Natural killer cell (primary cell): Measurements from ENCODE around the gene CDC42SE2. TPM values are rescaled to one million over a fixed set of nuclear protein-coding genes. Genes with fewer than 3 reads are reported as not detected.
"Not testable (repeated sequence)": the region's sequence is repeated elsewhere in the genome, so short reads cannot be mapped to it uniquely, and the experiment has no call there.

Source experiments
- ATAC-seq, 3 donors: fragments of 150-1000 bp in 2 of 3; fragments of 200-7000 bp in 1 of 3; cut with Tn5 transposase; 1 replicate in 1 of 3; 2 replicates in 2 of 3; pipeline ENCODE4 v1.10.0; 2021; ENCODE audit warnings: mild to moderate bottlenecking in 2 of 3, moderate library complexity in 2 of 3
- DNase-seq, 2 donors: peaks; one replicate each; pipeline versions ENCODE4 v3.0.0 to v3.0.0-alpha.2; 2013 to 2021; ENCODE audit warnings: mixed read lengths in 1 of 2
- H3K27ac ChIP-seq: one replicate; pipeline ENCODE4 v1.5.1; 2013; ENCODE audit warnings: mild to moderate bottlenecking, low read length
- H3K27me3 ChIP-seq: one replicate; pipeline ENCODE4 v1.6.1; 2013; ENCODE audit warnings: low read length; ENCODE audit not compliant: control insufficient read depth, insufficient read depth
- H3K36me3 ChIP-seq: one replicate; pipeline ENCODE4 v1.6.1; 2013; ENCODE audit warnings: low read length; ENCODE audit not compliant: control insufficient read depth, insufficient read depth
- H3K4me1 ChIP-seq: one replicate; pipeline ENCODE4 v1.6.1; 2013; ENCODE audit warnings: low read length; ENCODE audit not compliant: control insufficient read depth, insufficient read depth
- H3K4me3 ChIP-seq: one replicate; pipeline ENCODE4 v1.5.1; 2013; ENCODE audit warnings: low read length
- H3K9me3 ChIP-seq: one replicate; pipeline ENCODE4 v1.6.1; 2013; ENCODE audit warnings: low read length; ENCODE audit not compliant: control insufficient read depth, insufficient read depth
- H3K27ac Mint-ChIP-seq, 2 donors: one replicate each; pipeline ENCODE4 v1.8.0; 2022; ENCODE audit warnings: mild to moderate bottlenecking in 2 of 2, mixed read lengths in 2 of 2, moderate library complexity in 1 of 2
- H3K27me3 Mint-ChIP-seq, 2 donors: one replicate each; pipeline ENCODE4 v1.8.0; 2022; ENCODE audit warnings: low read depth in 2 of 2, mixed read lengths in 2 of 2
- H3K36me3 Mint-ChIP-seq: one replicate; pipeline ENCODE4 v1.8.0; 2022; ENCODE audit warnings: mixed read lengths
- H3K4me1 Mint-ChIP-seq, 2 donors: one replicate each; pipeline ENCODE4 v1.8.0; 2022; ENCODE audit warnings: mixed read lengths in 2 of 2
- H3K4me3 Mint-ChIP-seq: one replicate; pipeline ENCODE4 v1.8.0; 2022; ENCODE audit warnings: mild to moderate bottlenecking, moderate library complexity, mixed read lengths
- H3K9me3 Mint-ChIP-seq, 2 donors: one replicate each; pipeline ENCODE4 v1.8.0; 2022; ENCODE audit warnings: mixed read lengths in 2 of 2
- WGBS: methylation state at CpG from one replicate; pipeline ENCODE4 v1.1.7; 2013; ENCODE audit warnings: missing lambda C conversion rate; ENCODE audit not compliant: insufficient coverage; 5-methylcytosine and 5-hydroxymethylcytosine counted together
- intact Hi-C: fragments of 100-400 bp; cut with micrococcal nuclease; formaldehyde crosslinking; loops from one replicate; pipeline ENCODE4 v1.14.2; 2022
- total RNA-seq, 4 donors: library from RNA; stranded (reverse); fragments of 120-200 nt in 1 of 4; gene quantifications; one replicate each; pipeline versions ENCODE4 v1.2.3 to v1.2.4, GENCODE V29; 2013 to 2022
- TF ChIP-seq, protein P1 (sequence below): fragments of 200-600 bp; IDR thresholded peaks from one replicate; pipeline ENCODE4 v1.8.0; 2022; ENCODE audit warnings: antibody characterized with exemption

Gene CDC42SE2
- total RNA-seq, 3 donors from 2014 or later (not counting 1 experiment from before 2014, with no cell fraction given), result 140 to 183 (median 166) TPM

DNA sequence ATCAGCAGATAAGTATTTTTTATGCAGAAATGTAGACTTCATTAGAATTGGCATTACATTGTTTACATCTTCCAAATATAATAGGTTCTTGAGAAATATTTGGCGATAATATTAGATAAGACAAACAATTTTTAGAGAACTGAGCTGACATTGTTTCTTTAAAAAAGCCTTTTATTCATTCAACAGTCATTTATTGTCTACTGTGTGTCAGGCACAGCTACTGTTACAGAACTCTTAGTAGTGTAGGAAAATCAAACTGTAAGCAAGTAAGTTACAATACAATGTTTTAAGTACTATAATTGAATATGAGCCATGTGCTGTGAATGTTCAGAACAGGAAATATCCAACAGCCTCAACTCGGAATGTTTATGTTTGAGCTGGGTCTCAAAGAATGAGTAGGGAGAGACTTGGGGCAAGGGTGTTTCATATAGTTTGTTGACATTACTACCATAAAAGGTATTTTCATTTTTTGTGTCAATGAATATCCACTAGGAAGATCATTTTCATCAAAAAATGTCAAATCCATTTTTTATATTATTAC lies 114.0 kb downstream of the CDC42SE2 start:
- ATAC-seq, result no peak
- WGBS, result 83% methylated on average over 1 of the region's 2 CpGs
- Histone ChIP-seq H3K4me1 (peaks cover 55% of the 10 kb centered on the region), H3K27ac (peak overlapping the region; percentile 99), H3K4me3 (no peak overlapping the region), H3K9me3 (no peaks in the 10 kb centered on the region), H3K27me3 (no peaks in the 10 kb centered on the region), H3K36me3 (peaks cover 2% of the 10 kb centered on the region)
- H3K27me3 Mint-ChIP-seq, result no peaks in the 10 kb centered on the region
- H3K36me3 Mint-ChIP-seq, result no peaks in the 10 kb centered on the region
- peaks cover 69 to 77% of the 10 kb centered on the region in 2 donors for H3K4me1 Mint-ChIP-seq
- TF ChIP-seq, protein P1, sequence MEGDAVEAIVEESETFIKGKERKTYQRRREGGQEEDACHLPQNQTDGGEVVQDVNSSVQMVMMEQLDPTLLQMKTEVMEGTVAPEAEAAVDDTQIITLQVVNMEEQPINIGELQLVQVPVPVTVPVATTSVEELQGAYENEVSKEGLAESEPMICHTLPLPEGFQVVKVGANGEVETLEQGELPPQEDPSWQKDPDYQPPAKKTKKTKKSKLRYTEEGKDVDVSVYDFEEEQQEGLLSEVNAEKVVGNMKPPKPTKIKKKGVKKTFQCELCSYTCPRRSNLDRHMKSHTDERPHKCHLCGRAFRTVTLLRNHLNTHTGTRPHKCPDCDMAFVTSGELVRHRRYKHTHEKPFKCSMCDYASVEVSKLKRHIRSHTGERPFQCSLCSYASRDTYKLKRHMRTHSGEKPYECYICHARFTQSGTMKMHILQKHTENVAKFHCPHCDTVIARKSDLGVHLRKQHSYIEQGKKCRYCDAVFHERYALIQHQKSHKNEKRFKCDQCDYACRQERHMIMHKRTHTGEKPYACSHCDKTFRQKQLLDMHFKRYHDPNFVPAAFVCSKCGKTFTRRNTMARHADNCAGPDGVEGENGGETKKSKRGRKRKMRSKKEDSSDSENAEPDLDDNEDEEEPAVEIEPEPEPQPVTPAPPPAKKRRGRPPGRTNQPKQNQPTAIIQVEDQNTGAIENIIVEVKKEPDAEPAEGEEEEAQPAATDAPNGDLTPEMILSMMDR, result no peak
- DNase-seq, result no peak
- no peak overlapping the region for H3K4me3 Mint-ChIP-seq
- H3K9me3 Mint-ChIP-seq, result no peaks in the 10 kb centered on the region
- peak overlapping the region; percentile 89 to 95 for H3K27ac Mint-ChIP-seq
- intact Hi-C loops, result loop anchor here (10.0 kb wide), 1 partner anchor 53 kb away; no protein-coding TSS in a partner anchor

DNA sequence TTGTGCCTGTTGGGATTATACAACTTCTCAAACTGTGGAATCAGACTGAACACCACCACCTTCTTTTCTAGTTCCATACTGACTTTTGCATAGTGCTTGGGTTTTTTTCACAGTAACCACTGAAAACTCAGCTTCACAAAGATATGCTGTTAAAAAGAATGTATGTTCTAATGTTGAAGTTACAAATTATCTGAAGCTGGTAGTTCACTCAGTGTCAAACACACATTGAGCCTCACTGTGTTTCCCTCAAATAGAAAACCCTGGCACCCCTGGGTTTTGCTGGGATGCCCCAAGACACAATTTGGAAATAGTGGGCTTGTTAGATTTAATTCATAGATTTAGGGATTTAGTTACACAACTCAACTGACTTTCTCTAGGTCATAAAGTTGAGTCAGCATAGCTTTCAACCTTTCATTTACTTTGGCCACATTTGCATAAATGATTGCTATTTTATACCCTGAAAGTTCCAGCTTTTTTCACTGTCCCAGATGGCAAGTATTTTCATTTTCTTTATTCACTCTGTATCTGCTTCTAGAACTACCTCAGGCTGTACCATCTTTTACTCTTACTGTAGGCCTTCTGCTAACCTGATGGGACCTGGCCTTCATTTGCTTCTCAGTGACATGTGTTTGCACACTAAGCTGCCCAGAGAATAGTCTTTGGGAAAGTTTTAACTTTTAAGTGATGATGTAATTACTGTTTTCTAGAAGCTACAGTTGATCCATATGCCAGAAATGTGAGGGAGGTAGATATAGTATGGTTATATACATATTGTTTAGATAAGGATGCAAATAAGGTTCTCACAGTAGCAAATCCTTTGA lies 115.1 kb downstream of the CDC42SE2 start:
- peak overlapping the region; percentile 47 for H3K4me3 Mint-ChIP-seq
- H3K36me3 Mint-ChIP-seq, result no peaks in the 10 kb centered on the region
- DNase-seq, result peak in 1 of 2 donors; percentile 77
- peak overlapping the region; percentile 89 to 95 for H3K27ac Mint-ChIP-seq
- no peak overlapping the region for H3K4me3 ChIP-seq
- intact Hi-C loops, result loop anchor here (10.0 kb wide), 1 partner anchor 54 kb away; no protein-coding TSS in a partner anchor
- TF ChIP-seq, protein P1, result no peak
- ATAC-seq, result peak in 2 of 3 donors; percentile 10 to 17
- no peaks in the 10 kb centered on the region for H3K9me3 Mint-ChIP-seq
- H3K27me3 ChIP-seq, result no peaks in the 10 kb centered on the region
- H3K36me3 ChIP-seq, result peaks cover 2% of the 10 kb centered on the region
- peaks cover 69 to 76% of the 10 kb centered on the region in 2 donors for H3K4me1 Mint-ChIP-seq
- peak overlapping the region; percentile 99 for H3K27ac ChIP-seq
- no peaks in the 10 kb centered on the region for H3K9me3 ChIP-seq
- peaks cover 54% of the 10 kb centered on the region for H3K4me1 ChIP-seq
- no peaks in the 10 kb centered on the region for H3K27me3 Mint-ChIP-seq

GRCh38 chr5:131379723-131380122 lies 115.9 kb downstream of the CDC42SE2 start:
- Histone ChIP-seq H3K9me3 (no peaks in the 10 kb centered on the region), H3K4me3 (no peak overlapping the region), H3K27ac (peak overlapping the region; percentile 99), H3K27me3 (no peaks in the 10 kb centered on the region), H3K4me1 (peaks cover 54% of the 10 kb centered on the region), H3K36me3 (peaks cover 2% of the 10 kb centered on the region)
- intact Hi-C loops, result loop anchor here (5.0 to 10.0 kb wide), 2 partner anchors 55 to 82 kb away; no protein-coding TSS in a partner anchor
- Mint-ChIP-seq H3K27ac (peak overlapping the region; percentile 89 to 95), H3K36me3 (no peaks in the 10 kb centered on the region), H3K27me3 (no peaks in the 10 kb centered on the region), H3K9me3 (no peaks in the 10 kb centered on the region), H3K4me3 (peak overlapping the region; percentile 47), H3K4me1 (peaks cover 75 to 79% of the 10 kb centered on the region in 2 donors)
- WGBS, result 2% methylated on average over 7 of the region's 7 CpGs
- TF ChIP-seq, protein P1, result no peak
- ATAC-seq, result peak; percentile 66 to 87 (median 81)
- peak; percentile 61 to 93 for DNase-seq

DNA sequence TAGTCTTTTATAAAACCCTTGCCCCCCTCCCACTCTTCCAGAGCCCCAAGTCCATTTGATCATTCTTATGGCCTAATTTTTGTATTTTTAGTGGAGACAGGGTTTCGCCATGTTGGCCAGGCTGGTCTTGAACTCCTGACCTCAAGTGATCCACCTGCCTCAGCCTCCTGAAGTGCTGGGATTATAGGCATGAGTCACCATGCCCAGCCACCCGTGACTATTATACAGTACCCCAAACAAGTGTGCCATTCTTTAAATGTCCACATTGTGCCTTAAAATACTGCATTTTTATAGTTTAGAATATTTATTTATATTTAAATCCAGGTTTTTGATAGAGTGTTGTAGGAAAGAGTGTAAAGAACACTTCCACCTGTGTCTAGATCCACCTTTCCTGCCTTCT lies 116.4 kb downstream of the CDC42SE2 start:
- Mint-ChIP-seq H3K27ac (peak overlapping the region; percentile 89 to 95), H3K4me1 (peaks cover 74 to 76% of the 10 kb centered on the region in 2 donors)
- Histone ChIP-seq H3K4me1 (peaks cover 53% of the 10 kb centered on the region), H3K27ac (peak overlapping the region; percentile 99)
- 67% methylated on average over 2 of the region's 2 CpGs for WGBS
- not testable (repeated sequence) for DNase-seq, H3K9me3 ChIP-seq, H3K9me3 Mint-ChIP-seq, H3K27me3 Mint-ChIP-seq, H3K4me3 ChIP-seq, H3K36me3 Mint-ChIP-seq, H3K36me3 ChIP-seq, H3K27me3 ChIP-seq, ATAC-seq, H3K4me3 Mint-ChIP-seq
- intact Hi-C loops, result loop anchor here (5.0 kb wide), 1 partner anchor 83 kb away; no protein-coding TSS in a partner anchor
